ENCODE data around the gene ZNF350. TPM values are rescaled to one million over a fixed set of nuclear protein-coding genes. Genes with fewer than 3 reads are reported as not detected.
"Not testable (repeated sequence)": the region's sequence is repeated elsewhere in the genome, so short reads cannot be mapped to it uniquely, and the experiment has no call there.

The ZNF350 gene
- total and polyA plus RNA-seq, 2 experiments from 2014 or later = 9.2 to 10.4 TPM

GRCh38 chr19:51959791-51960190 is 26.8 kb downstream of the ZNF350 start:
- Histone ChIP-seq H3K27ac (peak overlapping the region; percentile 89), H3K4me1 (ENCODE audit: low read depth) (peaks cover 16% of the 10 kb centered on the region)
- no peak for TF ChIP-seq CTCF (IDR thresholded peaks at IDR 0.05; ENCODE audit: low read depth, low read length)

GRCh38 chr19:51957846-51958245 is 28.8 kb downstream of the ZNF350 start:
- H3K27ac ChIP-seq; H3K36me3 ChIP-seq; H3K9me3 ChIP-seq (ENCODE audit: low read depth); DNase-seq (ENCODE audit: low read depth in 1 of 2, low spot score in 1 of 2); H3K27me3 ChIP-seq; H3K4me3 ChIP-seq: not testable (repeated sequence)
- peaks cover 16% of the 10 kb centered on the region for H3K4me1 ChIP-seq (ENCODE audit: low read depth)

More at GRCh38 chr19:51959791-51960190, 26.8 kb downstream of the ZNF350 start:
- Histone ChIP-seq H3K9me3 (ENCODE audit: low read depth) (no peaks in the 10 kb centered on the region), H3K27me3 (no peaks in the 10 kb centered on the region), H3K4me3 (no peak overlapping the region), H3K36me3 (peaks cover under 1% of the 10 kb centered on the region)
- no peak for DNase-seq (ENCODE audit: low read depth in 1 of 2, low spot score in 1 of 2)

GRCh38 chr19:51948975-51949374 is 37.7 kb downstream of the ZNF350 start:
- Histone ChIP-seq H3K27me3 (no peaks in the 10 kb centered on the region), H3K27ac (no peak overlapping the region), H3K4me1 (ENCODE audit: low read depth) (no peaks in the 10 kb centered on the region), H3K4me3 (no peak overlapping the region), H3K9me3 (ENCODE audit: low read depth) (peaks cover 18% of the 10 kb centered on the region), H3K36me3 (peaks cover 18% of the 10 kb centered on the region)
- DNase-seq (ENCODE audit: low read depth in 1 of 2, low spot score in 1 of 2) = peak in 1 of 2 donors; percentile 55
- TF ChIP-seq CTCF (IDR thresholded peaks at IDR 0.05; ENCODE audit: low read depth, low read length) = no peak

- Histone ChIP-seq H3K36me3 (peaks cover 42% of the 10 kb centered on the region), H3K4me3 (no peak overlapping the region), H3K9me3 (ENCODE audit: low read depth) (peaks cover 18% of the 10 kb centered on the region), H3K27ac (no peak overlapping the region), H3K4me1 (ENCODE audit: low read depth) (no peaks in the 10 kb centered on the region), H3K27me3 (no peaks in the 10 kb centered on the region)
- no peak for DNase-seq (ENCODE audit: low read depth in 1 of 2, low spot score in 1 of 2)
- TF ChIP-seq CTCF (IDR thresholded peaks at IDR 0.05; ENCODE audit: low read depth, low read length) = no peak
Measured at GRCh38 chr19:51946602-51947001, 40.0 kb downstream of the ZNF350 start.

- TF ChIP-seq CTCF (IDR thresholded peaks at IDR 0.05; ENCODE audit: low read depth, low read length) = no peak
- H3K27ac ChIP-seq = no peak overlapping the region
- H3K9me3 ChIP-seq (ENCODE audit: low read depth) = peaks cover 18% of the 10 kb centered on the region
- H3K4me3 ChIP-seq = no peak overlapping the region
- DNase-seq (ENCODE audit: low read depth in 1 of 2, low spot score in 1 of 2) = no peak
- H3K4me1 ChIP-seq (ENCODE audit: low read depth) = no peaks in the 10 kb centered on the region
- peaks cover 56% of the 10 kb centered on the region for H3K36me3 ChIP-seq
- H3K27me3 ChIP-seq = no peaks in the 10 kb centered on the region
Measured at GRCh38 chr19:51944798-51945552, 41.7 kb downstream of the ZNF350 start.

GRCh38 chr19:51938936-51939335 is 47.7 kb downstream of the ZNF350 start:
- DNase-seq (ENCODE audit: low read depth in 1 of 2, low spot score in 1 of 2) = no peak
- Histone ChIP-seq H3K36me3 (peaks cover 62% of the 10 kb centered on the region), H3K4me3 (no peak overlapping the region), H3K4me1 (ENCODE audit: low read depth) (no peaks in the 10 kb centered on the region), H3K27ac (no peak overlapping the region), H3K27me3 (no peaks in the 10 kb centered on the region), H3K9me3 (ENCODE audit: low read depth) (no peaks in the 10 kb centered on the region)
- no peak for TF ChIP-seq CTCF (IDR thresholded peaks at IDR 0.05; ENCODE audit: low read depth, low read length)
